ENCODE results near the gene VSTM2A.
"Not testable (repeated sequence)": the region's sequence is repeated elsewhere in the genome, so short reads cannot be mapped to it uniquely, and the experiment has no call there.

The VSTM2A gene

GRCh38 chr7:54541669-54542625 is at the start of gene VSTM2A:
VSTM2A (plus strand) TSS chr7:54542375; CDS start chr7:54542731, 356 bp downstream.
- DNase-seq: no peak

- not testable (repeated sequence) for DNase-seq
These were observed 37.6 kb upstream of the VSTM2A start for GRCh38 chr7:54504531-54504930.

GRCh38 chr7:54529568-54529967 is 12.6 kb upstream of the VSTM2A start:
- no peak for DNase-seq

- DNase-seq: no peak
These were observed 4.1 kb upstream of the VSTM2A start for GRCh38 chr7:54538122-54538521.

GRCh38 chr7:54543051-54543488 is 895 bp downstream of the VSTM2A start:
- no peak for DNase-seq

GRCh38 chr7:54544149-54544526 is 2.0 kb downstream of the VSTM2A start:
- DNase-seq: no peak

GRCh38 chr7:54544527-54545240 is 2.5 kb downstream of the VSTM2A start:
- DNase-seq: no peak

- no peak for DNase-seq
These were observed 3.0 kb downstream of the VSTM2A start for GRCh38 chr7:54545241-54545563.

- no peak for DNase-seq
These were observed 4.2 kb downstream of the VSTM2A start for GRCh38 chr7:54546081-54546985.

GRCh38 chr7:54546986-54547314 is 4.8 kb downstream of the VSTM2A start:
- DNase-seq: no peak

- no peak for DNase-seq
These were observed 8.3 kb downstream of the VSTM2A start for GRCh38 chr7:54550471-54550870.

GRCh38 chr7:54556121-54556520 is 13.9 kb downstream of the VSTM2A start:
- no peak for DNase-seq

GRCh38 chr7:54559401-54559800 is 17.2 kb downstream of the VSTM2A start:
- DNase-seq: no peak

GRCh38 chr7:54560198-54560597 is 18.0 kb downstream of the VSTM2A start:
- DNase-seq: no peak

GRCh38 chr7:54560723-54561122 is 18.5 kb downstream of the VSTM2A start:
- no peak for DNase-seq

- DNase-seq: no peak
These were observed 21.2 kb downstream of the VSTM2A start for GRCh38 chr7:54563329-54563916.

- no peak for DNase-seq
These were observed 23.3 kb downstream of the VSTM2A start for GRCh38 chr7:54565432-54565831.

- DNase-seq: no peak
These were observed 39.3 kb downstream of the VSTM2A start for GRCh38 chr7:54581511-54581910.

- no peak for DNase-seq
These were observed 49.5 kb downstream of the VSTM2A start for GRCh38 chr7:54591404-54592386.

- no peak for DNase-seq
These were observed 54.6 kb downstream of the VSTM2A start for GRCh38 chr7:54596747-54597146.

GRCh38 chr7:54615537-54615936 is 73.4 kb downstream of the VSTM2A start:
- DNase-seq: no peak
